Trophoblast cell (in vitro differentiated cells and primary cell): ENCODE measurements around the gene VOPP1.

Experiments
- DNase-seq, 2 donors: peaks; one replicate each; pipeline ENCODE4 v3.0.0-alpha.2; 2016
- H2AFZ ChIP-seq: 2 replicates; pipeline ENCODE4 v1.6.1; 2013; ENCODE audit warnings: low read length, moderate library complexity, mild to moderate bottlenecking; ENCODE audit not compliant: insufficient read depth, poor library complexity
- H2AK5ac ChIP-seq: 2 replicates; pipeline ENCODE4 v1.6.1; 2013; ENCODE audit warnings: mild to moderate bottlenecking, low read length
- H2BK120ac ChIP-seq: 2 replicates; pipeline ENCODE4 v1.6.1; 2013; ENCODE audit warnings: low read length, mild to moderate bottlenecking, moderate library complexity; ENCODE audit not compliant: insufficient read depth, poor library complexity
- H2BK12ac ChIP-seq: 2 replicates; pipeline ENCODE4 v1.6.1; 2013; ENCODE audit warnings: mild to moderate bottlenecking, low read length, moderate library complexity
- H2BK5ac ChIP-seq: 2 replicates; pipeline ENCODE4 v1.6.1; 2013; ENCODE audit warnings: low read length, low read depth, moderate library complexity, mild to moderate bottlenecking; ENCODE audit not compliant: poor library complexity
- H3K14ac ChIP-seq: 2 replicates; pipeline ENCODE4 v1.6.1; 2013; ENCODE audit warnings: mild to moderate bottlenecking, low read length
- H3K18ac ChIP-seq: 2 replicates; pipeline ENCODE4 v1.6.1; 2013; ENCODE audit warnings: mild to moderate bottlenecking, low read length
- H3K23ac ChIP-seq: 2 replicates; pipeline ENCODE4 v1.6.1; 2013; ENCODE audit warnings: low read length
- H3K27ac ChIP-seq: 2 replicates; pipeline ENCODE4 v1.5.1; 2013; ENCODE audit warnings: low read depth, mild to moderate bottlenecking, inconsistent platforms, low read length, moderate library complexity
- H3K27me3 ChIP-seq: 2 replicates; pipeline ENCODE4 v1.6.1; 2013; ENCODE audit warnings: inconsistent platforms, mild to moderate bottlenecking, low read length, moderate library complexity; ENCODE audit not compliant: insufficient read depth
- H3K36me3 ChIP-seq, 2 experiments: 1 replicate in 1 of 2; 2 replicates in 1 of 2; pipeline ENCODE4 v1.6.1; 2013; ENCODE audit warnings: low read length in 2 of 2, mild to moderate bottlenecking in 2 of 2, moderate library complexity in 1 of 2; ENCODE audit not compliant: insufficient read depth in 2 of 2, control insufficient read depth in 1 of 2
- H3K4ac ChIP-seq: 2 replicates; pipeline ENCODE4 v1.6.1; 2013; ENCODE audit warnings: low read depth, mild to moderate bottlenecking, low read length, moderate library complexity
- H3K4me1 ChIP-seq, 2 experiments: 1 replicate in 1 of 2; 2 replicates in 1 of 2; pipeline ENCODE4 v1.6.1; 2013; ENCODE audit warnings: low read length in 2 of 2, mild to moderate bottlenecking in 2 of 2, moderate library complexity in 1 of 2; ENCODE audit not compliant: insufficient read depth in 2 of 2, control insufficient read depth in 1 of 2
- H3K4me2 ChIP-seq: 2 replicates; pipeline ENCODE4 v1.6.1; 2013; ENCODE audit warnings: inconsistent platforms, mild to moderate bottlenecking, low read length, moderate library complexity
- H3K4me3 ChIP-seq: 2 replicates; pipeline ENCODE4 v1.5.1; 2013; ENCODE audit warnings: mild to moderate bottlenecking, low read depth, low read length, inconsistent platforms
- H3K79me1 ChIP-seq: one replicate; pipeline ENCODE4 v1.6.1; 2013; ENCODE audit warnings: low read length
- H3K79me2 ChIP-seq: 2 replicates; pipeline ENCODE4 v1.6.1; 2013; ENCODE audit warnings: low read length, mild to moderate bottlenecking; ENCODE audit not compliant: control insufficient read depth, insufficient read depth, poor library complexity
- H3K9ac ChIP-seq: 2 replicates; pipeline ENCODE4 v1.6.1; 2013; ENCODE audit warnings: mild to moderate bottlenecking, low read length
- H3K9me3 ChIP-seq: 2 replicates; pipeline ENCODE4 v1.6.1; 2013; ENCODE audit warnings: low read depth, mild to moderate bottlenecking, control low read depth, inconsistent platforms, low read length; ENCODE audit not compliant: insufficient read depth
- H4K12ac ChIP-seq: 2 replicates; pipeline ENCODE4 v1.6.1; 2013; ENCODE audit warnings: low read depth, mild to moderate bottlenecking, low read length, moderate library complexity
- H4K8ac ChIP-seq: 2 replicates; pipeline ENCODE4 v1.6.1; 2013; ENCODE audit warnings: low read depth, mild to moderate bottlenecking, low read length, moderate library complexity
- H4K91ac ChIP-seq: one replicate; pipeline ENCODE4 v1.6.1; 2013; ENCODE audit warnings: low read depth, mild to moderate bottlenecking, low read length, moderate library complexity
- WGBS: extraction: QIAGEN DNeasy Blood & Tissue Kit; methylation state at CpG from one replicate; pipeline ENCODE4 v1.1.7; 2013; ENCODE audit warnings: missing lambda C conversion rate; ENCODE audit not compliant: insufficient read length, insufficient coverage; ENCODE audit errors: extremely low coverage; 5-methylcytosine and 5-hydroxymethylcytosine counted together

Gene VOPP1

GRCh38 chr7:55508221-55509011, 63.9 kb downstream of the VOPP1 start:
- H2BK12ac ChIP-seq, result no peak overlapping the region
- no CpG with 5 or more reads among the region's 5 CpGs for WGBS
- no peak overlapping the region for H3K4me3 ChIP-seq
- no peak overlapping the region for H4K8ac ChIP-seq
- no peak overlapping the region for H4K12ac ChIP-seq
- no peak overlapping the region for H3K27ac ChIP-seq
- H3K23ac ChIP-seq, result no peak overlapping the region
- no peak overlapping the region for H2AK5ac ChIP-seq
- H3K18ac ChIP-seq, result no peak overlapping the region
- no peak overlapping the region for H3K4ac ChIP-seq
- H4K91ac ChIP-seq, result no peak overlapping the region
- H2AFZ ChIP-seq, result no peak overlapping the region
- no peak overlapping the region for H2BK120ac ChIP-seq
- peak; percentile 19 to 79 for DNase-seq
- peaks cover 2 to 8% of the 10 kb centered on the region in 2 experiments for H3K4me1 ChIP-seq
- H3K79me2 ChIP-seq, result no peaks in the 10 kb centered on the region
- H2BK5ac ChIP-seq, result no peak overlapping the region
- H3K14ac ChIP-seq, result no peak overlapping the region
- no peak overlapping the region for H3K4me2 ChIP-seq
- no peaks in the 10 kb centered on the region for H3K36me3 ChIP-seq
- H3K79me1 ChIP-seq, result no peaks in the 10 kb centered on the region
- H3K9ac ChIP-seq, result no peak overlapping the region
- peaks cover 2% of the 10 kb centered on the region for H3K9me3 ChIP-seq
- no peaks in the 10 kb centered on the region for H3K27me3 ChIP-seq

- Histone ChIP-seq H2BK12ac (no peak overlapping the region), H3K4me3 (no peak overlapping the region), H3K4me2 (no peak overlapping the region), H2AFZ (no peak overlapping the region), H3K9me3 (peaks cover 2% of the 10 kb centered on the region), H3K9ac (no peak overlapping the region), H2AK5ac (no peak overlapping the region), H2BK5ac (no peak overlapping the region), H3K36me3 (no peaks in the 10 kb centered on the region), H4K8ac (no peak overlapping the region), H2BK120ac (no peak overlapping the region), H3K27me3 (no peaks in the 10 kb centered on the region), H4K12ac (no peak overlapping the region), H3K18ac (no peak overlapping the region), H3K14ac (no peak overlapping the region), H3K4me1 (peaks cover 2 to 8% of the 10 kb centered on the region in 2 experiments), H3K79me2 (no peaks in the 10 kb centered on the region), H3K4ac (no peak overlapping the region), H3K79me1 (no peaks in the 10 kb centered on the region), H3K27ac (no peak overlapping the region), H4K91ac (no peak overlapping the region), H3K23ac (no peak overlapping the region)
- WGBS, result no CpG with 5 or more reads among the region's 5 CpGs
- no peak for DNase-seq
Observed at GRCh38 chr7:55507743-55508142, 64.6 kb downstream of the VOPP1 start.

- peaks cover 2 to 8% of the 10 kb centered on the region in 2 experiments for H3K4me1 ChIP-seq
- H3K9me3 ChIP-seq, result peaks cover 2% of the 10 kb centered on the region
- WGBS, result no CpG with 5 or more reads among the region's 10 CpGs
- H2BK5ac ChIP-seq, result no peak overlapping the region
- no peak overlapping the region for H3K4me3 ChIP-seq
- H3K36me3 ChIP-seq, result no peaks in the 10 kb centered on the region
- no peak overlapping the region for H4K91ac ChIP-seq
- no peak overlapping the region for H4K12ac ChIP-seq
- H3K27me3 ChIP-seq, result no peaks in the 10 kb centered on the region
- H2AK5ac ChIP-seq, result no peak overlapping the region
- no peak overlapping the region for H3K23ac ChIP-seq
- no peak overlapping the region for H3K14ac ChIP-seq
- H3K79me2 ChIP-seq, result no peaks in the 10 kb centered on the region
- H3K18ac ChIP-seq, result no peak overlapping the region
- no peak for DNase-seq
- H2AFZ ChIP-seq, result no peak overlapping the region
- no peak overlapping the region for H3K4me2 ChIP-seq
- no peak overlapping the region for H4K8ac ChIP-seq
- H3K79me1 ChIP-seq, result no peaks in the 10 kb centered on the region
- H2BK120ac ChIP-seq, result no peak overlapping the region
- no peak overlapping the region for H3K4ac ChIP-seq
- H3K27ac ChIP-seq, result no peak overlapping the region
- no peak overlapping the region for H2BK12ac ChIP-seq
- no peak overlapping the region for H3K9ac ChIP-seq
Observed at GRCh38 chr7:55504967-55505658, 67.2 kb downstream of the VOPP1 start.

- peaks cover 0 to 8% of the 10 kb centered on the region in 2 experiments for H3K4me1 ChIP-seq
- no peak overlapping the region for H4K91ac ChIP-seq
- no peaks in the 10 kb centered on the region for H3K27me3 ChIP-seq
- no peak overlapping the region for H3K4me2 ChIP-seq
- H3K23ac ChIP-seq, result no peak overlapping the region
- no peak overlapping the region for H2AFZ ChIP-seq
- H3K36me3 ChIP-seq, result no peaks in the 10 kb centered on the region
- no CpG with 5 or more reads among the region's 6 CpGs for WGBS
- H3K79me2 ChIP-seq, result no peaks in the 10 kb centered on the region
- peaks cover 2% of the 10 kb centered on the region for H3K9me3 ChIP-seq
- H3K14ac ChIP-seq, result no peak overlapping the region
- H2BK12ac ChIP-seq, result no peak overlapping the region
- H2AK5ac ChIP-seq, result no peak overlapping the region
- H2BK5ac ChIP-seq, result no peak overlapping the region
- no peak overlapping the region for H3K4me3 ChIP-seq
- no peak overlapping the region for H4K8ac ChIP-seq
- H3K27ac ChIP-seq, result no peak overlapping the region
- no peak overlapping the region for H2BK120ac ChIP-seq
- peak; percentile 47 to 82 for DNase-seq
- H3K18ac ChIP-seq, result no peak overlapping the region
- no peak overlapping the region for H4K12ac ChIP-seq
- no peak overlapping the region for H3K4ac ChIP-seq
- H3K9ac ChIP-seq, result no peak overlapping the region
- H3K79me1 ChIP-seq, result no peaks in the 10 kb centered on the region
Observed at GRCh38 chr7:55504093-55504859, 68.0 kb downstream of the VOPP1 start.
